SK-N-SH (cell line): ENCODE measurements around the gene CAPS2. TPM values are rescaled to one million over a fixed set of nuclear protein-coding genes. Genes with fewer than 3 reads are reported as not detected.

ENCODE experiments used
- CTCF ChIA-PET: fragments of 300-600, 350-600 bp; formaldehyde crosslinking; extraction: SDS; loops from one replicate; lab custom pipeline; 2021; lab: Yijun Ruan, JAX
- POLR2A ChIA-PET: fragments of 350-600 bp; sonication (Branson Sonifier 250); formaldehyde crosslinking; extraction: SDS; loops from one replicate; lab custom pipeline; 2020; ENCODE audit warnings: antibody characterized with exemption, inconsistent platforms; lab: Yijun Ruan, JAX
- DNase-seq: peaks from one replicate; pipeline ENCODE4 v3.0.0; 2012
- H2AFZ ChIP-seq: fragments of 200-600 bp; sonication (generic); 2 replicates; pipeline ENCODE4 v1.8.1; 2016; ENCODE audit warnings: antibody characterized with exemption, mild to moderate bottlenecking, low read depth
- H3F3A ChIP-seq: fragments of 200-600 bp; sonication (generic); replicated peaks from 2 replicates; pipeline ENCODE3; 2016; ENCODE audit warnings: antibody characterized with exemption, mild to moderate bottlenecking; ENCODE audit not compliant: insufficient read depth
- H3K27ac ChIP-seq, 2 experiments: fragments of 200-500 bp in 1 of 2; fragments of 200-600 bp in 1 of 2; sonication (Bioruptor generic) in 1 of 2; sonication (generic), shearing (Covaris generic) in 1 of 2; 2 replicates each; pipeline versions ENCODE4 v1.5.1 to v1.6.1; 2014 to 2016; ENCODE audit warnings: low read depth in 2 of 2, inconsistent platforms in 1 of 2, low read length in 1 of 2, mild to moderate bottlenecking in 1 of 2, mixed read lengths in 1 of 2
- H3K27me3 ChIP-seq: fragments of 200-600 bp; sonication (generic), shearing (Covaris generic); 2 replicates; pipeline ENCODE4 v1.6.1; 2016; ENCODE audit warnings: mixed run types; ENCODE audit not compliant: insufficient read depth
- H3K36me3 ChIP-seq, 2 experiments: fragments of 200-500 bp in 1 of 2; fragments of 200-600 bp in 1 of 2; sonication (Bioruptor generic) in 1 of 2; sonication (generic) in 1 of 2; replicated peaks in 1 of 2; 2 replicates each; pipeline versions ENCODE3 to v1.5.1; 2014 to 2016; ENCODE audit warnings: low read length in 1 of 2, mild to moderate bottlenecking in 1 of 2; ENCODE audit not compliant: insufficient read depth in 2 of 2, control insufficient read depth in 1 of 2
- H3K4me1 ChIP-seq, 2 experiments: fragments of 200-500 bp in 1 of 2; fragments of 200-600 bp in 1 of 2; sonication (Bioruptor generic) in 1 of 2; sonication (generic), shearing (Covaris generic) in 1 of 2; 2 replicates each; pipeline versions ENCODE4 v1.5.1 to v1.6.1; 2014 to 2016; ENCODE audit warnings: low read depth in 1 of 2, low read length in 1 of 2, mixed run types in 1 of 2; ENCODE audit not compliant: insufficient read depth in 2 of 2, control insufficient read depth in 1 of 2
- H3K4me2 ChIP-seq: fragments of 200-600 bp; sonication (generic), shearing (Covaris generic); 2 replicates; pipeline ENCODE4 v1.6.1; 2017; ENCODE audit warnings: mixed run types
- H3K4me3 ChIP-seq, 2 experiments: fragments of 200-500 bp in 1 of 2; fragments of 200-600 bp in 1 of 2; sonication (Bioruptor generic) in 1 of 2; sonication (generic), shearing (Covaris generic) in 1 of 2; 2 replicates each; pipeline versions ENCODE4 v1.5.1 to v1.8.1; 2014 to 2016; ENCODE audit warnings: low read depth in 2 of 2, inconsistent platforms in 1 of 2, low read length in 1 of 2, mild to moderate bottlenecking in 1 of 2, mixed read lengths in 1 of 2, moderate library complexity in 1 of 2
- H3K79me2 ChIP-seq: fragments of 200-600 bp; sonication (generic); 2 replicates; pipeline ENCODE4 v1.8.1; 2017; ENCODE audit warnings: mild to moderate bottlenecking; ENCODE audit not compliant: insufficient read depth
- H3K9ac ChIP-seq: fragments of 200-600 bp; sonication (generic); 2 replicates; pipeline ENCODE4 v1.6.1; 2017; ENCODE audit warnings: mixed run types
- H3K9me2 ChIP-seq: fragments of 200-600 bp; sonication (generic); 2 replicates; pipeline ENCODE4 v1.6.1; 2017; ENCODE audit warnings: mixed run types
- H3K9me3 ChIP-seq: fragments of 200-600 bp; sonication (generic); 2 replicates; pipeline ENCODE4 v1.6.1; 2017; ENCODE audit warnings: mixed run types, mild to moderate bottlenecking, moderate library complexity
- H4K20me1 ChIP-seq: fragments of 200-600 bp; sonication (generic); 2 replicates; pipeline ENCODE4 v1.6.1; 2017; ENCODE audit warnings: mild to moderate bottlenecking, mixed run types; ENCODE audit not compliant: insufficient read depth
- FOSL2 ChIP-seq: IDR thresholded peaks from 2 replicates; pipeline ENCODE4 v1.4.0; 2012; ENCODE audit warnings: low read depth, mild to moderate bottlenecking, moderate library complexity, borderline replicate concordance
- FOXJ3 ChIP-seq: sonication (generic); formaldehyde crosslinking; IDR thresholded peaks from 2 replicates; pipeline ENCODE4 v1.5.1; 2020; ENCODE audit warnings: mild to moderate bottlenecking, missing genetic modification reagents
- GATA2 ChIP-seq: sonication (generic); formaldehyde crosslinking; IDR thresholded peaks from 2 replicates; pipeline ENCODE4 v1.5.0; 2020; ENCODE audit warnings: mild to moderate bottlenecking, missing genetic modification reagents
- MEF2A ChIP-seq: IDR thresholded peaks from 2 replicates; pipeline ENCODE4 v1.4.0; 2012; ENCODE audit warnings: low read depth, borderline replicate concordance
- POLR2AphosphoS5 ChIP-seq: IDR thresholded peaks from 2 replicates; pipeline ENCODE4 v1.6.1; 2012; ENCODE audit warnings: low read depth, low read length
- RCOR1 ChIP-seq: fragments of 150-350 bp; IDR thresholded peaks from 2 replicates; pipeline ENCODE4 v1.6.1; 2017; ENCODE audit warnings: antibody characterized with exemption, low read length
- RFX5 ChIP-seq: IDR thresholded peaks from 2 replicates; pipeline ENCODE4 v1.6.1; 2012; ENCODE audit warnings: mild to moderate bottlenecking, improper control_type of control experiment, low read length
- RXRA ChIP-seq: IDR thresholded peaks from 2 replicates; pipeline ENCODE4 v1.4.0; 2012; ENCODE audit warnings: low read depth, mild to moderate bottlenecking, borderline replicate concordance
- SIN3A ChIP-seq: IDR thresholded peaks from 2 replicates; pipeline ENCODE4 v1.6.1; 2012; ENCODE audit warnings: low read depth, mild to moderate bottlenecking, low read length, moderate library complexity, borderline replicate concordance
- SMC3 ChIP-seq: IDR thresholded peaks from 2 replicates; pipeline ENCODE4 v1.6.1; 2012; ENCODE audit warnings: low read depth, low read length, improper control_type of control experiment
- YY1 ChIP-seq: IDR thresholded peaks from 2 replicates; pipeline ENCODE4 v1.4.0; 2012; ENCODE audit warnings: low read depth, mild to moderate bottlenecking
- WGBS: methylation state at CpG from one replicate; pipeline ENCODE4 v1.1.6; 2017; ENCODE audit warnings: low lambda C conversion rate; 5-methylcytosine and 5-hydroxymethylcytosine counted together
- polyA plus RNA-seq, 3 experiments: library from polyadenylated mRNA; depleted of rRNA; stranded (reverse); fragments of >200 nt; gene quantifications; 2 replicates each; pipeline ENCODE4 v1.2.3, GENCODE V29; 2012
- TF ChIP-seq, protein P1 (sequence below): fragments of 200-600 bp; sonication (generic); IDR thresholded peaks from 2 replicates; pipeline ENCODE4 v1.6.1; 2017; ENCODE audit warnings: antibody characterized with exemption, mild to moderate bottlenecking, moderate library complexity
- TF ChIP-seq, protein P2 (sequence below): IDR thresholded peaks from 2 replicates; pipeline ENCODE4 v1.6.1; 2012; ENCODE audit warnings: mild to moderate bottlenecking, low read depth, low read length, moderate library complexity
- TF ChIP-seq, protein P3 (sequence below): IDR thresholded peaks from 2 replicates; pipeline ENCODE4; 2012

The CAPS2 gene
- polyA plus RNA-seq, 1 of the 3 experiments (the other 2 are of a cell fraction), result 5.7 TPM

GRCh38 chr12:75345531-75345930 lies 15.4 kb upstream of the CAPS2 start:
- Histone ChIP-seq H3K79me2 (no peaks in the 10 kb centered on the region), H2AFZ (no peak overlapping the region), H3F3A (no peaks in the 10 kb centered on the region), H3K9ac (no peak overlapping the region), H3K4me2 (no peak overlapping the region), H3K9me3 (peaks cover 3% of the 10 kb centered on the region; the same call in 1 of the 2 replicates), H3K27me3 (no peaks in the 10 kb centered on the region), H3K4me1 (no peaks in the 10 kb centered on the region), H3K27ac (no peak overlapping the region), H3K36me3 (no peaks in the 10 kb centered on the region), H3K4me3 (no peak overlapping the region), H3K9me2 (no peaks in the 10 kb centered on the region), H4K20me1 (no peaks in the 10 kb centered on the region)
- 67% methylated on average over 2 of the region's 2 CpGs for WGBS
- ChIA-PET POLR2A (no interaction called here), CTCF (no interaction called here)
- TF ChIP-seq YY1 (no peak), RCOR1 (no peak), FOSL2 (peak; percentile 34; the same call in 1 of the 2 replicates), POLR2AphosphoS5 (no peak), MEF2A (no peak)
- TF ChIP-seq, protein P1, sequence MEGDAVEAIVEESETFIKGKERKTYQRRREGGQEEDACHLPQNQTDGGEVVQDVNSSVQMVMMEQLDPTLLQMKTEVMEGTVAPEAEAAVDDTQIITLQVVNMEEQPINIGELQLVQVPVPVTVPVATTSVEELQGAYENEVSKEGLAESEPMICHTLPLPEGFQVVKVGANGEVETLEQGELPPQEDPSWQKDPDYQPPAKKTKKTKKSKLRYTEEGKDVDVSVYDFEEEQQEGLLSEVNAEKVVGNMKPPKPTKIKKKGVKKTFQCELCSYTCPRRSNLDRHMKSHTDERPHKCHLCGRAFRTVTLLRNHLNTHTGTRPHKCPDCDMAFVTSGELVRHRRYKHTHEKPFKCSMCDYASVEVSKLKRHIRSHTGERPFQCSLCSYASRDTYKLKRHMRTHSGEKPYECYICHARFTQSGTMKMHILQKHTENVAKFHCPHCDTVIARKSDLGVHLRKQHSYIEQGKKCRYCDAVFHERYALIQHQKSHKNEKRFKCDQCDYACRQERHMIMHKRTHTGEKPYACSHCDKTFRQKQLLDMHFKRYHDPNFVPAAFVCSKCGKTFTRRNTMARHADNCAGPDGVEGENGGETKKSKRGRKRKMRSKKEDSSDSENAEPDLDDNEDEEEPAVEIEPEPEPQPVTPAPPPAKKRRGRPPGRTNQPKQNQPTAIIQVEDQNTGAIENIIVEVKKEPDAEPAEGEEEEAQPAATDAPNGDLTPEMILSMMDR, result no peak
- DNase-seq, result no peak

DNA sequence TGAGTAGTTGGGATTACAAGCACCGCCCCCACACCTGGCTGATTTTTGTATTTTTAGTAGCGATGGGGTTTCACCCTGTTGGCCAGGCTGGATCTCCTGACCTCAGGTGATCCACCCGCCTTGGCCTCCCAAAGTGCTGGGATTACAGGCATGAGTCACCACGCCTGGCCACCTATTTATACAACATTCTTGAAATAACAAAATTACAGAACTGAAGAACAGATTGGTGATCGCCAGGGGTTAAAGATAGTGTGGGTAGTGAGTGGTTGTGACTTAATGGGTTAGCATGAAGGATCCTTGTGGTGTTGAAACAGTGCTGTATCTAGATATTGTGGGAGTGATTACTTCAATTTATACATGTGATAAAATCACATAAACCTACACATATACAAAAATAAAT lies 11.7 kb upstream of the CAPS2 start:
- H4K20me1 ChIP-seq, result no peaks in the 10 kb centered on the region
- H3K4me1 ChIP-seq, result no peaks in the 10 kb centered on the region
- H3K9ac ChIP-seq, result no peak overlapping the region
- H2AFZ ChIP-seq, result no peak overlapping the region
- TF ChIP-seq RFX5, result no peak
- no peak for TF ChIP-seq FOSL2
- TF ChIP-seq SMC3, result no peak
- TF ChIP-seq RXRA, result no peak
- TF ChIP-seq, all 33 proteins: peak for 0
- Histone ChIP-seq H3K79me2 (no peaks in the 10 kb centered on the region), H3K27ac (no peak overlapping the region), H3K4me3 (no peak overlapping the region), H3K27me3 (no peaks in the 10 kb centered on the region), H3K9me2 (no peaks in the 10 kb centered on the region; the same call in 1 of the 2 replicates), H3K9me3 (0 out of 2 replicates have a peak, but pooled peaks cover 3% of the 10 kb centered on the region), H3K36me3 (no peaks in the 10 kb centered on the region), H3F3A (peaks cover 10% of the 10 kb centered on the region), H3K4me2 (no peak overlapping the region)
- POLR2A ChIA-PET, result no interaction called here
- CTCF ChIA-PET, result interaction anchor here (0.7 to 1.2 kb wide), 2 partner anchors 8 to 49 kb away, joined by 3 to 6 read pairs; partner anchors contain the start of genes GLIPR1L1 and GLIPR1L2
- 90% methylated on average over 5 of the region's 5 CpGs for WGBS
- DNase-seq, result no peak

DNA sequence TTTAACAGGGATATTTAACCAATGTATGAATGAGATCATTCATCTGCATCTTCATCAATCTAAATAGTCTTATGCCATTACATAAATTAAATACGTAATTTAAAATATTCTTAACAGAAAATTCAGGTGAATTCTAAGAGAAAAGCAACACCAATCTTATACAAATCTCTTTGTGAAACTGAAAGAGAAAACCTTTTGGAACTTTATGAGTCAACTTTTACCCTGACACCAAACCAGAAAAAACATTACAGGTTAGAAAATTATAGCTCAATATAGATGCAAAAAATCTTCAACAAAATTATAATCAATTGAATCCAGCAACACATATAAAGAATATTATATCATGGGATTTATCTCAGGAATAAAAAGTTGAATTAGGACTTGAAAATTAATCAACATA lies 7.8 kb upstream of the CAPS2 start:
- POLR2A ChIA-PET, result no interaction called here
- no peaks in the 10 kb centered on the region; the same call in 1 of the 2 replicates for H3K9me2 ChIP-seq
- peaks cover 15% of the 10 kb centered on the region for H3F3A ChIP-seq
- no peaks in the 10 kb centered on the region for H4K20me1 ChIP-seq
- H3K9ac ChIP-seq, result no peak overlapping the region
- 89% methylated on average over 1 of the region's 1 CpG for WGBS
- no peak overlapping the region; the same call in 1 of the 2 replicates for H2AFZ ChIP-seq
- H3K4me3 ChIP-seq, result no peak overlapping the region
- peaks cover 0 to 3% of the 10 kb centered on the region in 2 experiments; a peak in 2 of 4 replicates for H3K4me1 ChIP-seq
- no peak for DNase-seq
- no peak overlapping the region for H3K27ac ChIP-seq
- no peaks in the 10 kb centered on the region for H3K79me2 ChIP-seq
- TF ChIP-seq, protein P2, sequence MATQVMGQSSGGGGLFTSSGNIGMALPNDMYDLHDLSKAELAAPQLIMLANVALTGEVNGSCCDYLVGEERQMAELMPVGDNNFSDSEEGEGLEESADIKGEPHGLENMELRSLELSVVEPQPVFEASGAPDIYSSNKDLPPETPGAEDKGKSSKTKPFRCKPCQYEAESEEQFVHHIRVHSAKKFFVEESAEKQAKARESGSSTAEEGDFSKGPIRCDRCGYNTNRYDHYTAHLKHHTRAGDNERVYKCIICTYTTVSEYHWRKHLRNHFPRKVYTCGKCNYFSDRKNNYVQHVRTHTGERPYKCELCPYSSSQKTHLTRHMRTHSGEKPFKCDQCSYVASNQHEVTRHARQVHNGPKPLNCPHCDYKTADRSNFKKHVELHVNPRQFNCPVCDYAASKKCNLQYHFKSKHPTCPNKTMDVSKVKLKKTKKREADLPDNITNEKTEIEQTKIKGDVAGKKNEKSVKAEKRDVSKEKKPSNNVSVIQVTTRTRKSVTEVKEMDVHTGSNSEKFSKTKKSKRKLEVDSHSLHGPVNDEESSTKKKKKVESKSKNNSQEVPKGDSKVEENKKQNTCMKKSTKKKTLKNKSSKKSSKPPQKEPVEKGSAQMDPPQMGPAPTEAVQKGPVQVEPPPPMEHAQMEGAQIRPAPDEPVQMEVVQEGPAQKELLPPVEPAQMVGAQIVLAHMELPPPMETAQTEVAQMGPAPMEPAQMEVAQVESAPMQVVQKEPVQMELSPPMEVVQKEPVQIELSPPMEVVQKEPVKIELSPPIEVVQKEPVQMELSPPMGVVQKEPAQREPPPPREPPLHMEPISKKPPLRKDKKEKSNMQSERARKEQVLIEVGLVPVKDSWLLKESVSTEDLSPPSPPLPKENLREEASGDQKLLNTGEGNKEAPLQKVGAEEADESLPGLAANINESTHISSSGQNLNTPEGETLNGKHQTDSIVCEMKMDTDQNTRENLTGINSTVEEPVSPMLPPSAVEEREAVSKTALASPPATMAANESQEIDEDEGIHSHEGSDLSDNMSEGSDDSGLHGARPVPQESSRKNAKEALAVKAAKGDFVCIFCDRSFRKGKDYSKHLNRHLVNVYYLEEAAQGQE, result no peak
- TF ChIP-seq GATA2, result no peak
- TF ChIP-seq SIN3A, result no peak
- TF ChIP-seq FOXJ3, result no peak
- no peak for TF ChIP-seq RFX5
- TF ChIP-seq, protein P3, sequence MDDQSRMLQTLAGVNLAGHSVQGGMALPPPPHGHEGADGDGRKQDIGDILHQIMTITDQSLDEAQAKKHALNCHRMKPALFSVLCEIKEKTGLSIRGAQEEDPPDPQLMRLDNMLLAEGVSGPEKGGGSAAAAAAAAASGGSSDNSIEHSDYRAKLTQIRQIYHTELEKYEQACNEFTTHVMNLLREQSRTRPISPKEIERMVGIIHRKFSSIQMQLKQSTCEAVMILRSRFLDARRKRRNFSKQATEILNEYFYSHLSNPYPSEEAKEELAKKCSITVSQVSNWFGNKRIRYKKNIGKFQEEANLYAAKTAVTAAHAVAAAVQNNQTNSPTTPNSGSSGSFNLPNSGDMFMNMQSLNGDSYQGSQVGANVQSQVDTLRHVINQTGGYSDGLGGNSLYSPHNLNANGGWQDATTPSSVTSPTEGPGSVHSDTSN, result no peak
- H3K9me3 ChIP-seq, result 0 out of 2 replicates have a peak, but pooled peaks cover 1% of the 10 kb centered on the region
- H3K4me2 ChIP-seq, result no peak overlapping the region
- no peaks in the 10 kb centered on the region for H3K27me3 ChIP-seq
- no peaks in the 10 kb centered on the region for H3K36me3 ChIP-seq
- CTCF ChIA-PET, result no interaction called here
